Activated CD4-positive, alpha-beta T cell treated with anti-CD3 and anti-CD28 coated beads for 1 hour (primary cell): ENCODE results near the gene IGFN1.

ENCODE experiments used
- DNase-seq: peaks from one replicate; pipeline ENCODE4 v3.0.0-alpha.2; 2020

Gene IGFN1

GRCh38 chr1:201164645-201165044 lies 26.0 kb upstream of the IGFN1 start:
- DNase-seq = no peak

- DNase-seq = no peak
These were observed 23.3 kb upstream of the IGFN1 start for GRCh38 chr1:201167041-201167991.

- DNase-seq = no peak
These were observed 21.4 kb upstream of the IGFN1 start for GRCh38 chr1:201169203-201169602.

DNA sequence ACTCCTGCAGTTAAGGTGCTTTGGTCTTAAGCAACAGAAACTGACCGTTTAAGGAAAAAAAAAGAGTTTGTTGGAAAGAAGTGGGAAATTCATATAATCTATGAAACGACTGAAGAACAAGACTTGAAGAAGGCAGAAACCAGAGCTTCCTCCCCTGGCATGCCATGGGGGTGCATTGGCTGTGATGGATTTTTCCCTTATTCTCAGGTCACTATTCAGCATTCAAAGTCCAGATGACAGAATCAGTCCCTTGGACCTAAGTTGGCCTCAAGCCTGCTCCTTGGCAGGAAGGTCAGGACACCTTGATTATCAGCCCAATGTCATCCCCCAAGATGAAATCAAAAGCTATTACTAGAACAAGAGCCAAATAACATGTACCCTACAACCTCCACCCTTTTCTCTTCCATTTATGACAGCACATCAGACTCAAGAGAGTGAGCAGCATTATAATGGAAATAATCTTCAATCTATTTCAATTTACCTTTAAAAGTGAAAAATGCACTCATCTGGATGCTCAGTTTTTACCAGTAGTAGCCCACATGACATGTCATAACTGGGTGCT lies 20.6 kb upstream of the IGFN1 start:
- no peak for DNase-seq

GRCh38 chr1:201170533-201171062 lies 20.0 kb upstream of the IGFN1 start:
- DNase-seq = peak; percentile 42

DNA sequence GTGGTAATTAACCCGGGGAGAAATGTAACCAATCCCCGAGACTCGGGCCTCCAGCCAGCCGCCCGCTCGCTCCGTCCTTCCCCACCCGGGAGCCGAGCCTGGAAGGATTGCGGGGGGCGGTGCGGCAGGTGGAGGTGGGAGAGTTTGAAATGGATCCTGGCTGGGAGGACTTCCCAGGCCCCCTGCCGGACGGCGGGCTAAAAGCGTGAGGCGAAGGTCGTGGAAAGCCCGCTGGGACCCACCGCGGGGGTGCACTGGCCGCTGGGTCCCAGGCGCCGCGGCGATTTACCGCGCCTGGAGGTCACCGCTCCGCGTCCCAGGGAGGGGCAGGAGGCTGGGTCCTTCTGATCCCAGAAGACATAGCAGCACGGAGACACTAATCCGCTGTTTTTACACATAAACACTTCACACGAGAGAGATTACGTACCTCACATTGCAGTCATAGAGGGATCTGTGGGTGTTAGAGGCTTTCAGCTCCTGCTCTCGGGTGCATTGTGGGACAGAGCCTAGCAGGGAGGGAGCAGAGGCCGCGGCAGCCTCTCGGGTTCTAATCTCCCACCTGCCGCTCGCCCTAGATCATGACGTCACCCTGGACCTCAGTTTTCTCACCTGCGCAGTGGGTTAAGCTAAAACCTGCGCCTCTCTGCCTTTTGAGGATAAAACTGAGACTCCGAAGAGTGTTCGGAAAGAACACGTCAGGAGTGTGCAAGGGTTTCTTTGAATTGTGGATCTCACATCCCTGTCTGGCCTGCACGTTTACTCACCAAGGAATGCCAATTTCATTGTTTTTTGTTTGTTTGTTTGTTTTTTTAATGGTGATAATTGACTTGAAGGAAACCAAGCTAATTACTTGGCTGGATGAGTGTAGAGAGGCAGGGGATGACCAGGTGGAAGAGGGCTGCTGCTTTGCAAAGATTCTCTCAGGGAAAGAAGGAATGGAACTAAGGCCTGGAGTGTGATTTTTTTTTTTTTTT lies 19.3 kb upstream of the IGFN1 start:
- DNase-seq = no peak

- no peak for DNase-seq
These were observed 18.3 kb upstream of the IGFN1 start for GRCh38 chr1:201172326-201172725.

GRCh38 chr1:201172999-201173610 lies 17.5 kb upstream of the IGFN1 start:
- DNase-seq = no peak

GRCh38 chr1:201173736-201174135 lies 16.9 kb upstream of the IGFN1 start:
- DNase-seq = no peak

DNA sequence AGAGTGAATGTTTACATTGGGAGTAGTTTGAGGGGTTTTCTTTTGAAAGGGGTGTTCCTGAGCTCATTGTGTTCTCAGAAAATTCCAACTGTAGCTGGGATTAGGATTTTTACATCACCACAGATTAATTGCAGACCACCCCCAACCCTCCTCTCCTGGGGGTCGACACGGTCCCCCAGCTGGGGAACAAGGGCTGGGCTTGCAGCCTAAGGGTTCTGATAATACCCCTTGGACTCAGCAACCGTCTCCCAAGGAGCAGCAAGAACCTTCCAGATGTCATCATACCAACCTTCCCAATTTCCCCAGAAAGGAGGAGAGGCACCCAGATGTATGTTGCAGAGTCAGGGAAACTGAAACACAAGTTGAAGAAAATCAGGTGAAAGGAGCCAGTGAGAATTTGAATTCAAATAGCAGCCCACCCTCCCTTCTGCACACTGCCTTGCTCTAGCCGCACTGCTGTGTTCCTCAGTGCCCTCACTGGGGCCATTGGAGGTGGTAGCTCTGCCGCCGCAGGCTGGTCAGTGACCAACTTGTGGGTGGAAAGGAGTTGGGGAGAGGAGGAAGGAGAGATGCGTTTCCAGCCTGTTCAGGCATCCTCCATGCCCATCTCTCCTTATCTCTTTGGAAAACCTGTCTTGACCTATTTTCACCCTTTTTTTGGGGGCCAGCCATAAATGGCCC lies 14.7 kb upstream of the IGFN1 start:
- DNase-seq = no peak

DNA sequence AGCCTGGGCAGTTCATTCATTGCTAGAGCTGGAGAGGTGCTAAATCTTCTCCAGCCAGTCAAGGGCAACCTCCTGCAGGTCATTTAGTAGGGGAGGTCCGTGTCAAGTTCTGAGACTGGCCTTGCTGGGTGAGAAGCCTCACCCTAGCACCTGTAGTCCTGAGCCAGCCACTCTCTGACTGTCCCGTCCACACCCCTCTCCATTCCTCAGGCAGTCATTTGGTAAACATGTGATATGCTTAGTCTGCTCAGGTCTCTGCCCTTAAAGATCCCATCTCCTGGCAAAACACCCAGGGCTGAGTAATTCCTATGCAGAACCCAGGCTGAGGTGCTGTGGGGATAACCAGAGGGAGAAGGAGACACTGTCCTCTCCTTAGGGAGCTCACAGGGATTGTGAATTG lies 13.7 kb upstream of the IGFN1 start:
- no peak for DNase-seq

DNA sequence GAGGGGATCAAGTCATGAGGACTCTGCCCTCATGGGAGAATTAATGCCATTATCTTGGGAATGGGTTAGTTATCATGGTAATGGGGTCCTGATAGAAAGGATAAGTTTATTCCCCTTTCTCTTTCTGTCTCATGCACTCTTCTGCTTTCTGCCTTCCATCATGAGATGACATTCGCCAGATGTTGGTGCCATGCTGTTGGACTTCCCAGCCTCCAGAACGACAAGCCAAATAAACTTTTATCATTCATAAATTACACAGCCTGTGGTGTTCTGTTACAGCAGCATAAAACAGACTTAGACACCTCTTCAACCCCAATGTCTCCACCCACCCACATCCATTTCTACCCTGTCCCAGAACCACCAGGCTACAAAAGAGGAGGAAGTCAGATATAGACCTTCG lies 11.9 kb upstream of the IGFN1 start:
- DNase-seq = no peak

GRCh38 chr1:201180141-201180540 lies 10.5 kb upstream of the IGFN1 start:
- no peak for DNase-seq

DNA sequence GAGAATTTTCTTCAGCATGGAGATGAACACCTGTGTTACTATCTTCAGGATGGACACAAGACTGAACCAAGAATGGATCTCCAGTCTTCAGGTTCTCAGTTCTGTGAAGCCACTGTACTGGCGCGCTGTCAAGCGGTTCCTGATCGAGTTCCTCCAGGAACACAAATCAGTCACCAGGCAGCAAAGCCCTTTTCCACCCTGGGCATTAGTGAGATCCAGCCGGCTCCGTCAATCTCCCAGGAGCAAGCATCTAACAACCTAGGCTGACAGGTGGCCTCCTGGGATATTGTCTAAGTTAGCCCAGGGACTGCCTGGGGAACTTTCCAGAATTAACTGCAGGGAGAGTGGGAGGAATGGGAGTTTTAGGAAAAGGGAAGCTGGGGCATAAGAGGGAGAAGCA lies 9.7 kb upstream of the IGFN1 start:
- DNase-seq = no peak

GRCh38 chr1:201181323-201181722 lies 9.3 kb upstream of the IGFN1 start:
- no peak for DNase-seq

DNA sequence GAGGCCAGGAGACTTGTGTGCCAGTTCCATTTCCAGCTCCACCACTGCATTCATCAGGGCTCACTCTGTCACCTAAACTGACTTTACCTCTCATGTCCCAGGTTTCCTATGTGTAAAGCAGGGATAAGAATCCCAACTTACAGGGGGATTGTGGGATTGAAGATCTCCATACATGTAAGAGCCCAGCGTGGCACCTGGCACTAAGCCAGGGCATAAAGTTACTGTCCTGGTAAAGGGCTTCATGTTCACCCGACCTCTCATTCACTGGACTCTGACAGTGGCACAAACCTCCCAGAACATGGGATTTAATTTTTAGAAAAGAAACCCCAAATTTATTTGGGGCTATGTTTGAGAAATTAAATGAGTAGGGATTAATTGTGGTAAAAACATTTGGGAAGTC lies 8.9 kb upstream of the IGFN1 start:
- no peak for DNase-seq

GRCh38 chr1:201183209-201183608 lies 7.4 kb upstream of the IGFN1 start:
- DNase-seq = no peak

DNA sequence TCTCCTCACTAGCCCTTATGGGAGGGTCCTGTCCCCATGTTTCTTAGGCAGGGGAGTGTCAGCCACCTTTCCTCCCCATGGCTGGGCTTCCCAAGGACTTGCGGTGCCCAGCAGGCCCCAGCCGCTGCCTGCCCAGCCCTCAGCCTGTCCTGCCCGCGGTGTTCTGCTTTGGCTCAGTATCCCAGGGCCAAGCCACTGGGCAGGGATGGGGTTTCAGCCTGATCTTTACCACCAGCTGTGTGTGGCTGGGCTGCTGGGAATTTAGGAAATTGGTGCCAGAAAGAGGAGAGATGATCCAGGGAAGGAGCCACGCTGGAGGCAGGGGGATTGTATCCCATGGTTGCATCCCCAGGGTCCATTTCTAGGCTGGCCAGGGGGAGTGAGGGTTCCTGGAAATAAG lies 6.9 kb upstream of the IGFN1 start:
- no peak for DNase-seq

DNA sequence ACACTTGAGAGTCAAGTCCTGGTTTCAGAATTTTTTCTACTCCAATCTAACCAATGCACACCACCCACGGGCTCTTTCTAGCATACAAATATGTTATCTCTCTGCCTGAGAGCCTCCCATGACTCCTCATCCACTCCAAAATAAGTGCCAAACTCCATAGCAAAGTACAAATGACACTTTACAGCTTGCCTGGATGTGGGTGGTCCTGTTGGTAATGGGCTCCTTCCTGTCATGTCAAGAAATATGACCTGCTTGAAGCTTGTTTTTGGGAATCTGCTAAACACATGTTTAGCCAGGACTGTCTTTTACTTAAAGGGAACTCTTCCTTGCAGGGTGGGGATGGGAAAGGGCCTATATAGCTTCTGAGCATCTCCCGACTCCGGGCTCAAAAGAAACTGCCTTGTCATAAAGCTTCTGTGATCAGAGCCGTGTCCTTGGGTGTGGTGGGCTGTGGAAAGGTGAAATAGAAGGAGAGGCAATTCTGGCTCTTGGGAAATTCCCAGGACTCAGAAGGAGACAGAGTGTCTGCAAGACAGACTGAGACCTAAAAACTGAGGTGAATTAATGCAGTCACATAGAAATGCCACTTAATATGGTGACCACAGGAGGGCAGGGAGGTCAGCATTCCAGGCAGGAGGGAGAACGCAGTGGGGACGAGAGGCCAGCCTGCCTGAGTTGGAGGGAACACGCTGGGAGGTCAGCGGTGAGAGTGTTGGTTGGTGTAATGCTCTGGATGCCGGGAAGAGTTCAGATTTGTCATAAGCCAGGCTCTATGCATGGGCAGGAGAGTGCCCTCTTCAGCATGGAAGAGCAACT lies 6.1 kb upstream of the IGFN1 start:
- no peak for DNase-seq

DNA sequence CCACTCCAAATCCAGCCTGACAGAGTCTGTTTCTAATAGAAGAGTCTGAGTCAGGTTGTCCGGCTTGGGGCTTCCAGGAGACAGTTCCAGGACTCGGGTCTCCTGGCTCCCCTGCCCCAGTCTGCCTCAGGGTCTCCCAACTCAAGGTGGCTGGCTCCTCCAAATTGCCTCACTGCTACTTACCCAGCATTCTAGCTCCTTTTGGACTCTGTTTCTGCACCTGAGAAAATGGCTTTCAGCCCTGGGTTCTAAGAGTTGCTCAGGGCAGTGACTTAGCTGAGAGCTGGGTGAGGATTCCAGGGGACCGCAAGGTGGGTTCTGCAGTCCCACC lies 5.5 kb upstream of the IGFN1 start:
- no peak for DNase-seq

DNA sequence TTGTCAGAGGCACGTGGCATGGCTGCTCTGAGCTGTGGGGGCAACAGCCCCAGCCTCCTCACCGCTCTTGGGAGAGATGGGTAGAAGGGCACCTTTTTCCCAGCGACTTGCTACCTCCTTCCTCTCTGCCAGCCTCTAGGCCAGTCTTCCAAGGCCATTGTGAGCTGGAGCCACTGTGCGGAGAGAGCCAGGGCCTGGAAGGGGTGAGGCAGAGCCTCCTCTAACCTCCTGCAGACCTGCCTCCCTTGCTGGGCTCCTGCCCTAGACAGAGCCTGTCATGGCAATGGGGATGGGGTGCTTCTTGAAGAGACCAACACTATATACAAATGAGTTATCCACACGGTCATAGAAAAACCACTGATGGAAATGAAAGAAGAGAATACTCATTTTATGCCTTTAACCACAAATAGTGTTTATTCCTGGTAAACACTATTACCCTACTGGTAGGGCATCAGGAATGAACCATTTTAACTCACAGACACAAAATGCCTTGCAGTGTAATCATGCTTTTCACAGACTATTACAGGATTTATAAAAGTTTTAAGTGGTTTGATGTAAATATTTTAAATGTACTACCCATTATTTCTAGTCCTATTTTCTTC lies 5.0 kb upstream of the IGFN1 start:
- no peak for DNase-seq
